ENCODE results near the gene RDH11.

RDH11 gene

DNA sequence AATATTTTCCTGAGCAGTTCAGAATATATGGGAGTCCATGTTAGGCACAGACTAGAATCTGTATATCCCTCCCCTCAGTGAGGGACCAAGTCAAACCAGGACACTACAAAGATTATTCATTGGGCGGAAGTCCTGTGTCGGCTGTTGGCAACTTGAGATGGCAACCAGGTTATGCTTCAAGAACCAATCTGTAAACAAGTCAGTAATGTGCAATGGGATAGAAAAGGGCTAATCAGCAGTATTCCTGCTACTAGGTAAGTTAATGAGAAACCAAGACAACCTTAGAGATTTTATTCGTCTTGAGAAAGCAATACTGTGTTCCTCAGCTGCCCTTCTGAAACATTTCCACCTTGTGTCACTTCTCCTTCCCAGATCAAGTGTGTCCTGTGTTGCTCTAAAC lies 49.4 kb downstream of the RDH11 start:
- TF ChIP-seq ZFX (IDR thresholded peaks at IDR 0.05): no peak
- TF ChIP-seq, protein P1, sequence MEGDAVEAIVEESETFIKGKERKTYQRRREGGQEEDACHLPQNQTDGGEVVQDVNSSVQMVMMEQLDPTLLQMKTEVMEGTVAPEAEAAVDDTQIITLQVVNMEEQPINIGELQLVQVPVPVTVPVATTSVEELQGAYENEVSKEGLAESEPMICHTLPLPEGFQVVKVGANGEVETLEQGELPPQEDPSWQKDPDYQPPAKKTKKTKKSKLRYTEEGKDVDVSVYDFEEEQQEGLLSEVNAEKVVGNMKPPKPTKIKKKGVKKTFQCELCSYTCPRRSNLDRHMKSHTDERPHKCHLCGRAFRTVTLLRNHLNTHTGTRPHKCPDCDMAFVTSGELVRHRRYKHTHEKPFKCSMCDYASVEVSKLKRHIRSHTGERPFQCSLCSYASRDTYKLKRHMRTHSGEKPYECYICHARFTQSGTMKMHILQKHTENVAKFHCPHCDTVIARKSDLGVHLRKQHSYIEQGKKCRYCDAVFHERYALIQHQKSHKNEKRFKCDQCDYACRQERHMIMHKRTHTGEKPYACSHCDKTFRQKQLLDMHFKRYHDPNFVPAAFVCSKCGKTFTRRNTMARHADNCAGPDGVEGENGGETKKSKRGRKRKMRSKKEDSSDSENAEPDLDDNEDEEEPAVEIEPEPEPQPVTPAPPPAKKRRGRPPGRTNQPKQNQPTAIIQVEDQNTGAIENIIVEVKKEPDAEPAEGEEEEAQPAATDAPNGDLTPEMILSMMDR (conservative IDR thresholded peaks at IDR 0.05): no peak

GRCh38 chr14:67645414-67645813 lies 50.1 kb downstream of the RDH11 start:
- no peak for TF ChIP-seq ZFX (IDR thresholded peaks at IDR 0.05)
- TF ChIP-seq, protein P1 (conservative IDR thresholded peaks at IDR 0.05): no peak
- no peak overlapping the region for H3K27ac ChIP-seq

More for the DNA sequence above, 49.4 kb downstream of the RDH11 start:
- H3K27ac ChIP-seq: no peak overlapping the region

DNA sequence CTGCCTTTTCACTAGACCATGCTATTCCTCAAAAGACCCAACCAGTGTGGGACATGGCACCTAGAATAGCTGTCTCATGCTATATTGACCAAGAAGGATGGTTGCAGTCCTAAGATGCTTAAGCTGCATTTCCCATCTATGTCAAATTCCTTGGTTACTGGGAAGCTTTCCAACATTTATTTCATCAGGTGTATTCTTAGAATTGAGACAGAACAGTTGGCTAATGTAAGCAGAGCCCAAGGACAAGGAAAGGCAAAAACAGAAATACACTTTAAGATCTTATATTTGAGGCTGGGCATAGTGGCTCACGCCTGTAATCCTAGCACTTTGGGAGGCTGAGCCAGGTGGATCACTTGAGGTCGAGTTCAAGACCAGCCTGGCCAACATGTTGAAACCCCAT lies 51.1 kb downstream of the RDH11 start:
- H3K27ac ChIP-seq: no peak overlapping the region
- no peak for TF ChIP-seq ZFX (IDR thresholded peaks at IDR 0.05)
- TF ChIP-seq, protein P1 (conservative IDR thresholded peaks at IDR 0.05): no peak

DNA sequence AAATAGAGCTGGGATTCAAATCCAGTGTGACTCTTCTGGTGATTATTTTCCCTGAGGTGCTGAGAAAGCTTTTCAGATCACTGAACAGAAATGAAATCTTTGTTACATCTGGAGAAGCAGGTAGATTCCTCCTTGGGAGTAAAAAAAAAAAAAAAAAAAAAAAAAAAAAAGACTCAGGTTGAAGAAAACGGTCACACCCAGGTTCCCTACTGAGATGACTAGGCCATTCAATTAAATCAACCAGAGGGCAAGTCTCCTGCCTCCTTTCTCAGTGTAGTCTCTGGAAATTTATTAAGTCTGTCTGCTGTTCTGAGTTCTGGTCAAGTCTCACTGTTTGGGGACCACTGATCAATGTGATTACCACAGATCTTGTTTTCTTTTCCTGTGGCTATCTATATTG lies 51.9 kb downstream of the RDH11 start:
- H3K27ac ChIP-seq: no peak overlapping the region

GRCh38 chr14:67641902-67642749 lies 53.4 kb downstream of the RDH11 start:
- TF ChIP-seq, protein P1 (conservative IDR thresholded peaks at IDR 0.05): no peak
- TF ChIP-seq ZFX (IDR thresholded peaks at IDR 0.05): no peak
- H3K27ac ChIP-seq: no peak overlapping the region

More for the DNA sequence above, 51.9 kb downstream of the RDH11 start:
- TF ChIP-seq, protein P1 (conservative IDR thresholded peaks at IDR 0.05): no peak
- TF ChIP-seq ZFX (IDR thresholded peaks at IDR 0.05): no peak

DNA sequence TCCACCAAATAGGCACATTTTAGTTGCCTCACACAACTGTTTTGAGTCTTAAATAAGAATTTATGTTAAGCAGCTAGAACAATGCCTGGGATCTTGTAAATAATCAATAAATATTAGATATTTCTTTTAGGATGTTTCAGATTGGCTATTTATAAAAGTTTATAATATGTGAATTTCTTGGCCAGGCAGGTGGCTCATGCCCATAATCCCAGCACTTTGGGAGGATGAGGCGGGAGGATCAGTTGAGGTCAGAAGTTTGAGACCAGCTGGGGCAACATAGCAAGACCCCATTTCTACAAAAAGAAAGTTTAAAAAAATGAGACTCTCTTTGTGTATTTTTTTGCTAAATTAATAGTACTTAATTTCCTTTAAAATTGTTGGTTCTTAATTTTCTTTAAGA lies 54.1 kb downstream of the RDH11 start:
- H3K27ac ChIP-seq: no peak overlapping the region
- TF ChIP-seq ZFX (IDR thresholded peaks at IDR 0.05): no peak
- TF ChIP-seq, protein P1 (conservative IDR thresholded peaks at IDR 0.05): no peak

GRCh38 chr14:67638642-67639041 lies 56.9 kb downstream of the RDH11 start:
- no peak overlapping the region for H3K27ac ChIP-seq
- no peak for TF ChIP-seq ZFX (IDR thresholded peaks at IDR 0.05)
- TF ChIP-seq, protein P1 (conservative IDR thresholded peaks at IDR 0.05): no peak

Data from C4-2B (cell line).